ENCODE results near the gene SMYD5.

The SMYD5 gene

GRCh38 chr2:73210696-73211095 is 3.3 kb upstream of the SMYD5 start:
- H3K27ac ChIP-seq, result no peak overlapping the region
- no peak for TF ChIP-seq ZFX (IDR thresholded peaks at IDR 0.05; ENCODE audit: borderline replicate concordance)
- no peak for TF ChIP-seq CTCF (IDR thresholded peaks at IDR 0.05)

DNA sequence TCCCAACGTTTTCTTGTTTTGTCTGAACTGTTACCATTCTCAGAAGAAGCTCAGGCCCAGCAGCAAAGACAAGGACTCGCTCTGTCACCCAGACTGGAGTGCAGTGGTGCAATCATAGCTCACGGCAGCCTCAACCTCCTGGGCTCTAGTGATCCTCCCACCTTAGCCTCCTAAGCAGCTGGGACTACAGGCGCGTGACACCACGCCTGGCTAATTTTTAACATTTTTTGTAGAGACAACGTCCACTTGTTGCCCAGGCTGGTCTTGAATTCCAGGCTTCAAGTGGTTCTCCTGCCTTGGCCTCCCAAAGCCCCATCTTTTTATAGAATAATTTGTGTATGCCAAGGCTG is 2.0 kb upstream of the SMYD5 start:
- no peak overlapping the region for H3K27ac ChIP-seq

DNA sequence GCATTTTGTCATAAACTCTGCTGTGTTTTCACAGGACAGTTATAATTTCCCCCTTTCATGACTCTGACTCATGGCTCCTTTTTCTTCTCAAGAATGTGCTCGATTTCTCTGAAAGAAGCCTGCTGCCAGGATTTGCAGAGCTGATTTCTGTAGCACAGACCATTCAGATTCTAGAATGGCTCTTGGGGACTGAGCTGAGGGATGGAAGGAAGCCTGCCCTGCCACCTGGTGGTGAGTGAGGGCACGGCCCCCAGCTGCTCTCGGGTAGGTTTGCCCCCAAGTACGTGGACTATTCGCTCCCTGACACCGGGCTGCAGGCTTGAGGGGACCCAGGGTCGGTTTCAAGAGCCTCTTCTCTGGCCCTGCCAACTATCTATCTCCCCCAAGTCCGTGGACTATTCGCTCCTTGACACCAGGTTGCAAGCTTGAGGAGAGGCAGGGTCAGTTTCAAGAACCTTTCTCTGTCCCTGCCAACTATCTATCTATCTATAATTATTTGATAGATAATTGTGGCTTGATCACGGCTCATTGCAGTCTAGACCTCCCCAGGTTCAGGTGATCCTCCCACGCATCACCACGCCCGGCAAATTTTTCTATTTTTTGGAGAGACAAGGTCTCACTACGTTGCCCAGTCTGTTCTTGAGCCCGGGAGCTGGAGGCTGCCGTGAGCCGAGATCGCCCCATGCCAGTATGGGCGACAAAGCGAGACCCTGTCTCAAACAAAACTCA is 1.4 kb upstream of the SMYD5 start:
- TF ChIP-seq ZFX (IDR thresholded peaks at IDR 0.05; ENCODE audit: borderline replicate concordance) (no peak), CTCF (IDR thresholded peaks at IDR 0.05) (peak; percentile 94)
- peak overlapping the region; percentile 78; the same call in 1 of the 2 replicates for H3K27ac ChIP-seq

More for the DNA sequence above, 2.0 kb upstream of the SMYD5 start:
- no peak for TF ChIP-seq ZFX (IDR thresholded peaks at IDR 0.05; ENCODE audit: borderline replicate concordance)
- no peak for TF ChIP-seq CTCF (IDR thresholded peaks at IDR 0.05)

GRCh38 chr2:73215254-73215653 is 1.2 kb downstream of the SMYD5 start:
- peak overlapping the region; percentile 78; the same call in 1 of the 2 replicates for H3K27ac ChIP-seq
- no peak for TF ChIP-seq CTCF (IDR thresholded peaks at IDR 0.05)
- no peak for TF ChIP-seq ZFX (IDR thresholded peaks at IDR 0.05; ENCODE audit: borderline replicate concordance)

DNA sequence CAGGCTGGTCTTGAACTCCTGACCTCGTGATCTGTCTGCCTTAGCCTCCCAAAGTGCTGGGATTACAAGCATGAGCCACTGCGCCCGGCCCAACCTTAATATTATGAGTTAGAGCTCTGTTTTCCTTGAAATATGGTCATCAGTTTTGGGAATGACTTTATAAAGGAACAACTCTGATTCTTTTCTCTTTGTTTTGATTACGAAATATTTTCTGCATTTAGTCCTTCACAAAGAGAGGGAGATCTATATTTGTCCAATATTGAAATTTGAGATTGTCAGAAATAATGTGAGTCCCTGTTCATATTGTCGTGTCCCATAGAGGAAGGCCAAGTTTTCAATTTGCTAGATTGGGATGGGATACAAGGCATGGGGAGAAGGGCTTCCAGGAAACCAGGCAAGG is 3.1 kb downstream of the SMYD5 start:
- no peak overlapping the region for H3K27ac ChIP-seq
- TF ChIP-seq ZFX (IDR thresholded peaks at IDR 0.05; ENCODE audit: borderline replicate concordance) (no peak), CTCF (IDR thresholded peaks at IDR 0.05) (no peak)

DNA sequence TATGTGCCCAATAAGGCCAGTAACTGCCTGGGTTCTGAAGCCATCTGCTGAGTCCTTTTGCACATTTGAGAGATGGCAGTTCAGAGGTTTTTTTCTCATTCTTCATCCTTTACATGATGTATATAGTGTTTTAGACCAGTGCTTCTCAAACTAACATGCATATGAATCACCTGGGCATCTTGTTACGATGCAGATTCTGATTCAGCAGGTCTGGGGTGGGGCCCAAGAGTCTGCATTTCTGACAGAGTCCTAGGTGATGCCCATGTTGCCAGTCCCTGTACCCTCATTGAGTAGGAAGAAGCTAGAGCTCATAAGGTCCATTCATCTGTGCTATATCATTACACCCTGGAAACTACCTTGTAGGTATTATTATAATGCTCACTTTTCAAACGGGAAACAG is 3.8 kb downstream of the SMYD5 start:
- no peak overlapping the region for H3K27ac ChIP-seq
- no peak for TF ChIP-seq ZFX (IDR thresholded peaks at IDR 0.05; ENCODE audit: borderline replicate concordance)
- TF ChIP-seq CTCF (IDR thresholded peaks at IDR 0.05), result no peak

DNA sequence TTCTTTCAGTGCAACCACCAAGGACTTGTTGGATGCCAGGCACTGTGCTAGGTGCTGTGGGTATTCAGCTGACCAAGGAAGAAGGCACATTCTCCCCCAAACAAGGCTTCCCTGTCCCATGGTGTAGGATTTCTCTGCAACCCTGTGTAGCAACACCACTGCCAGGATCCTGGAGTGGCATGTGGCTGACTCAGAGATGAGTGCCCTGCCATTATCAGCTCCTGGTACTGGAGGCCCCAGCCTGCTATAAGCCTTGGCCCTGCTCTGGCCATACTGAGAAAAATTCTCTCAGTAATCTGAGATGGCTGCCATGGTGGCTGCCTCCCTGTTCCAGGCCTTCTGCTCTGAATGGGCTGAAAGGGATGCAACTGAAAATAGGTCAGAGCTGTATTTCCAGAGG is 4.3 kb downstream of the SMYD5 start:
- no peak overlapping the region for H3K27ac ChIP-seq
- TF ChIP-seq ZFX (IDR thresholded peaks at IDR 0.05; ENCODE audit: borderline replicate concordance) (no peak), CTCF (IDR thresholded peaks at IDR 0.05) (no peak)
